NB4 (cell line): Measurements from ENCODE around the gene PIGQ.

Experiments used
- DNase-seq: peaks from one replicate; pipeline ENCODE4 v3.0.0; 2010; ENCODE audit warnings: low read depth
- H3K4me3 ChIP-seq: one replicate; pipeline ENCODE4 v1.5.1; 2011; ENCODE audit warnings: mild to moderate bottlenecking, low read depth, low read length, moderate library complexity
- MYC ChIP-seq: IDR thresholded peaks from 2 replicates; pipeline ENCODE4 v1.6.1; 2011; ENCODE audit warnings: low read depth, low read length
- POLR2A ChIP-seq: IDR thresholded peaks from 2 replicates; pipeline ENCODE4 v1.6.1; 2011; ENCODE audit warnings: mild to moderate bottlenecking; ENCODE audit not compliant: insufficient read length; ENCODE audit errors: extremely low read depth
- TF ChIP-seq, protein P1 (sequence below): IDR thresholded peaks from 2 replicates; pipeline ENCODE4 v1.6.1; 2011; ENCODE audit warnings: low read depth, low read length
- TF ChIP-seq, protein P2 (sequence below): IDR thresholded peaks from one replicate; pipeline ENCODE4 v1.5.1; 2012; ENCODE audit warnings: low read depth, low read length

PIGQ gene

DNA sequence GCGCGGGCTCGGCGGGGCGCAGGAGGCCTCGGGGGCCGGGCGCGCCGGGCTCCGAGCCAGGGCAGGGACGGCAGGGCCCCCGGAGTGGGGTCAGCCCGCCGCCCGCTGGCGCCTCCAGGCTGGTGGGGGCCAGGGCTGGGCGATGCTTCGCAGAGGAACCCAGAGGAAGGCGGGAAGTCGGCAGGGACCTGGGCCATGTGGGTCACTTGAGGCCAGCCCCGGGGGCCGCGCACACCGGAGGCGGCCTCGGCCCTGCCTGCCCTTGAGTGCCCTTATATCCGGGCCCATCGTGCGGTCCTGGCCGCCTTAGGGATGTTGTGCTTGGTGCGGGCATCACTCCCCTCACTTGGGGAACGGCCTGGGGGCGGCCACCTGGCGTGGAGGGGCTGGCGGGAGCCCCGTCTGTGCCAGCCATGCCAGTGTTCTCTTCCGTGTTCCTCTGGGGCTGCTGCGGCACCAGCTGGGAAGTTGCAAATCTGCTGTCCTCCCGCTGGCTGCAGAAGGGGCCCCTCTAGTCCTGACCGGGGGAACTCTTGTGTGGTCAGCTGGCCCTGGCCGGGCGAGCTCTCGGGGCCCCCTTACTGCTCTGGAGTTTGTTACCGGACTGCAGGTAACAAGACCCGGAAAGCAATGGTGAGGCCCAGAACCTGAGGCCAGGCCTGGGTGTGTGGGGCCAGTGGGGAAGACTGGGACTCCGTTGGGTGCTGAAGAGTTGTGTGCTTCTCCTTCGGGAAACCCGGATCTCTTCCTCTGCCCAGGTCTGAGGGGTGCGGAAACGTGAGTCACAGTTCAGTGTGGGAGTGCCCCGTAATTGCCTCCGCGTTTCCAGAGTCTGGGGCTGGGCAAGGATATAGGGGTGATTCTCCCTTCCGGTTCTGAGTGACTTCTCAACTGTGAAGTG, 41.4 kb upstream of the PIGQ start:
- H3K4me3 ChIP-seq = peak overlapping the region; percentile 79
- TF ChIP-seq, protein P1, sequence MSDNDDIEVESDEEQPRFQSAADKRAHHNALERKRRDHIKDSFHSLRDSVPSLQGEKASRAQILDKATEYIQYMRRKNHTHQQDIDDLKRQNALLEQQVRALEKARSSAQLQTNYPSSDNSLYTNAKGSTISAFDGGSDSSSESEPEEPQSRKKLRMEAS = peak; percentile 39
- TF ChIP-seq, protein P2, sequence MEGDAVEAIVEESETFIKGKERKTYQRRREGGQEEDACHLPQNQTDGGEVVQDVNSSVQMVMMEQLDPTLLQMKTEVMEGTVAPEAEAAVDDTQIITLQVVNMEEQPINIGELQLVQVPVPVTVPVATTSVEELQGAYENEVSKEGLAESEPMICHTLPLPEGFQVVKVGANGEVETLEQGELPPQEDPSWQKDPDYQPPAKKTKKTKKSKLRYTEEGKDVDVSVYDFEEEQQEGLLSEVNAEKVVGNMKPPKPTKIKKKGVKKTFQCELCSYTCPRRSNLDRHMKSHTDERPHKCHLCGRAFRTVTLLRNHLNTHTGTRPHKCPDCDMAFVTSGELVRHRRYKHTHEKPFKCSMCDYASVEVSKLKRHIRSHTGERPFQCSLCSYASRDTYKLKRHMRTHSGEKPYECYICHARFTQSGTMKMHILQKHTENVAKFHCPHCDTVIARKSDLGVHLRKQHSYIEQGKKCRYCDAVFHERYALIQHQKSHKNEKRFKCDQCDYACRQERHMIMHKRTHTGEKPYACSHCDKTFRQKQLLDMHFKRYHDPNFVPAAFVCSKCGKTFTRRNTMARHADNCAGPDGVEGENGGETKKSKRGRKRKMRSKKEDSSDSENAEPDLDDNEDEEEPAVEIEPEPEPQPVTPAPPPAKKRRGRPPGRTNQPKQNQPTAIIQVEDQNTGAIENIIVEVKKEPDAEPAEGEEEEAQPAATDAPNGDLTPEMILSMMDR = no peak
- DNase-seq = peak; percentile 86

- H3K4me3 ChIP-seq = peak overlapping the region; percentile 79
- DNase-seq = no peak
- no peak for TF ChIP-seq POLR2A
- TF ChIP-seq, protein P1 = no peak
- no peak for TF ChIP-seq MYC
- TF ChIP-seq, protein P2 = no peak
Measured at GRCh38 chr16:529012-529575, 40.7 kb upstream of the PIGQ start.

- no peak overlapping the region for H3K4me3 ChIP-seq
- TF ChIP-seq POLR2A (no peak), MYC (no peak)
- TF ChIP-seq, protein P2 = no peak
- TF ChIP-seq, protein P1 = no peak
- DNase-seq = no peak
Measured at GRCh38 chr16:530111-530817, 39.5 kb upstream of the PIGQ start.

- TF ChIP-seq MYC = no peak
- TF ChIP-seq, protein P1 = no peak
- TF ChIP-seq, protein P2 = no peak
- no peak for TF ChIP-seq POLR2A
- H3K4me3 ChIP-seq = no peak overlapping the region
- DNase-seq = no peak
Measured at GRCh38 chr16:531494-532125, 38.2 kb upstream of the PIGQ start.

DNA sequence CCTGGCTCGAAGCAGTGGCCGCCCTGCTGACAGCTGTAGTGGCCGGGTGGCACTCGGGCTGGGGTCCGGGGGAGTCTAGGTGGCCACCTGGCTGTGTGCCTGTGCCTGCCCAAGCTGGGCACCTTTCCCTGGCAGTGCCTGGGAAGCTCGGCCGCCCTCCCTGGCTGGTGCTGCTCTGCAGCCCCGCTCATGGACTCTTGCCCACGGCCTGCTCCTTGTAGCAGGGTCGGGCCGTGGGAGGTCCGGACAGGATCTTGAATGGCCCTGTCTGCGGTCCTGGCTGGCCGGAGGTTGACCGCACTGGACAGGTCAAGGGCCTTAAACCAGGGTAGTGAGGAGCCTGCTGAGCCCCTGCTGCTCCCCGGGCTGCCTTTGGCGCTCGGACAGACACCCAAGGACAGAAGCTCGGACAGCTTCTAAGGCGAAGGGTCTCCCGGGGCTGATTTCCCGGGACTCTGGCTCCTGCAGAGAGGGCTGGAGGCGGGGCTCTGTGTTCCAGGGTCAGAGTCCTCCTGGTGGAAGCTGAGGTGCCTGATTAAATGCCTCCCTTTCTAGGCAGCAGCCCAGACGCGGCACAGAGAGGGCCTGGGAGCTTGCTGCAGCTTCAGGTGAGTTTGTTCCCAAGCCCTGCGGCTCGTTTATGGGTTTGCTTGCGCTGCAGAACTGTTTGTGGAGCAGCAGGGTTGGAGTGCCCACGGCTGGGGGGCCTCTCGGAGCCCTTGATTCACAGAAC, 36.2 kb upstream of the PIGQ start:
- DNase-seq = no peak
- H3K4me3 ChIP-seq = no peak overlapping the region
- no peak for TF ChIP-seq MYC
- TF ChIP-seq, protein P1 = no peak
- TF ChIP-seq POLR2A = no peak
- TF ChIP-seq, protein P2 = no peak
